ENCODE results near the gene IFT52. TPM values are rescaled to one million over a fixed set of nuclear protein-coding genes. Genes with fewer than 3 reads are reported as not detected.
"Not testable (repeated sequence)": the region's sequence is repeated elsewhere in the genome, so short reads cannot be mapped to it uniquely, and the experiment has no call there.

Gene IFT52
- total RNA-seq, 2 experiments from 2014 or later, result 14.4 to 16.6 TPM

DNA sequence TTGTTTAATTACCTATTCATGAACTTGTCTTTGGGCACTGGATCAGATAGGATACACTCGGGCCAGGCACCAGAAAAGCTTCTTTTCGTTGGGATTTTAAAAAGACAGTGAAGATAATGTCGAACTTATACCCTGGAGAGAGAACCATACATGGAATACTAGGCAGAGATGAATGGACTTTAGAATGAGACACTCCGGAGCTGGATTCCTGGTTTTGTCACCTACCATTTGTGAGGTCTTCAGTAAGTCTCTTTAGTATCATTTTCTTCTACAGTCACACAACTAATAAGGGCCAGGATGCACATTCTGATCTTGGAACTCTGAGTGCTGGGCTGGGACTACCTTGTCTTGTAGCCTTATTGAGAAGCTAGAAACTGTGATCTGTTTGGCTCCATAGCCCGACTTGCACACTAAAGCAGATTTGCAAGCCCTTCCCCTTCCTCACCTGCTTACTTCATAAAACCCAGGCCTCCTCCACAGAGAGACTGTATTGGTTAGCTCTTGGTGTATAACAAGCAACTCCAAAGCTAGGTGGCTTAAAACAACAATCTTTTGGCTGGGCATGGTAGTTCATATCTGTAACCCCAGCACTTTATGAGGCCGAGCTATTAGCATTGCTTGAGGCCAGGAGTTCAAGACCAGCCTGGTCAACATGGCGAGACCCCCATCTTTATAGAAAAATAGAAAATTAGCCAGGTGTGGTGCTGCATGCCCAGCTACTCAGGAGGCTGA is 7.4 kb upstream of the IFT52 start:
- Mint-ChIP-seq H3K4me1 (no peaks in the 10 kb centered on the region), H3K27ac (no peak overlapping the region), H3K27me3 (no peaks in the 10 kb centered on the region), H3K36me3 (no peaks in the 10 kb centered on the region), H3K4me3 (no peak overlapping the region), H3K9me3 (no peaks in the 10 kb centered on the region)
- no peak for DNase-seq

DNA sequence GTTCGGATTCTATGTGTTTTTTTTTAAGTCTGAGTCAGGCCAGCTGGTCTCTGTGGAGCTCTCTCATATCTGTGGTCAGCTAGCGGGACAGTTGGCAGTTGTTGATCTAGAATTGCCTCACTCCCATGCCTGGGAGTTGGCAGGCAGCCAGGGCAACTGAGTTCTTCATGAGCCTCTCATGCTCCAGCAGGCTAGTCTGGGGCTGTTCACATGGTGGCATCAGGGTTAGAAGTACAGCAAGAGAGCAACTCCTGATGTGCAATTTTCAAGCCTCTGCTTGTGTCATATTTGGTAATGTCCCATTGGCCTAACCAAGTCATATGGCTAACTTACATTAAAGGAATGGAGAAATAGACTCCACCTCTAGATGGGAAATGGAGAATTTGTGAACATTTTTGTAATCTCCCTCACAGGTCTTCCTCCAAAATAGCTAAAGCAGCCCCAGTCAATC is 6.7 kb upstream of the IFT52 start:
- Mint-ChIP-seq H3K4me3 (no peak overlapping the region), H3K4me1 (no peaks in the 10 kb centered on the region), H3K36me3 (no peaks in the 10 kb centered on the region), H3K9me3 (no peaks in the 10 kb centered on the region), H3K27me3 (no peaks in the 10 kb centered on the region), H3K27ac (no peak overlapping the region)
- no peak for DNase-seq

- DNase-seq, result no peak
- H3K27me3 Mint-ChIP-seq, result no peaks in the 10 kb centered on the region
- H3K4me3 Mint-ChIP-seq, result no peak overlapping the region
- no peaks in the 10 kb centered on the region for H3K9me3 Mint-ChIP-seq
- no peak overlapping the region for H3K27ac Mint-ChIP-seq
- H3K4me1 Mint-ChIP-seq, result peaks cover under 1% of the 10 kb centered on the region
- no peaks in the 10 kb centered on the region for H3K36me3 Mint-ChIP-seq
These were observed 6.1 kb upstream of the IFT52 start for GRCh38 chr20:43584448-43585136.

- Mint-ChIP-seq H3K4me3 (no peak overlapping the region), H3K4me1 (peaks cover 9% of the 10 kb centered on the region), H3K36me3 (no peaks in the 10 kb centered on the region), H3K9me3 (no peaks in the 10 kb centered on the region), H3K27me3 (no peaks in the 10 kb centered on the region), H3K27ac (no peak overlapping the region)
- DNase-seq, result no peak
These were observed 4.1 kb upstream of the IFT52 start for GRCh38 chr20:43586641-43587040.

DNA sequence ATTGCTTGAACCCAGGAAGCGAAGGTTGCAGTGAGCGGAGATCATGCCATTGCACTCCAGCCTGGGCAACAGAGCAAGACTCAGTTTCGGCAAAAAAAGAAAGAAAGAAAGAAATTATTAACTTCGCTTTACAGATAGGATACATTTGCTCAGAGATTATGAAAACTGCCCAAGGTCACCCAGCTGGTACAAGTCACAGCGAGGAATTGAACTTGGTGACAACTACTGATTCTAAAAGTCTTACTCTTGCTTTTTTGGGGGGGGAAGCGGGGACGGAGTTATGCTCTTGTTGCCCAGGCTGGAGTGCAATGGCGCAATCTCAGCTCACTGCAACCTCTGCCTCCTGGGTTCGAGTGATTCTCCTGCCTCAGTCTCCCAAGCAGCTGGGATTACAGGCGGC is 2.2 kb upstream of the IFT52 start:
- H3K9me3 Mint-ChIP-seq, H3K36me3 Mint-ChIP-seq, H3K27ac Mint-ChIP-seq, H3K4me3 Mint-ChIP-seq, DNase-seq, H3K27me3 Mint-ChIP-seq: not testable (repeated sequence)
- peaks cover 12% of the 10 kb centered on the region for H3K4me1 Mint-ChIP-seq

- Mint-ChIP-seq H3K36me3 (peaks cover 2% of the 10 kb centered on the region), H3K27me3 (no peaks in the 10 kb centered on the region), H3K27ac (peak overlapping the region; percentile 94), H3K4me1 (peaks cover 12% of the 10 kb centered on the region), H3K4me3 (peak overlapping the region; percentile 87), H3K9me3 (no peaks in the 10 kb centered on the region)
- peak; percentile 26 for DNase-seq
These were observed 723 bp upstream of the IFT52 start for GRCh38 chr20:43590036-43590391.

DNA sequence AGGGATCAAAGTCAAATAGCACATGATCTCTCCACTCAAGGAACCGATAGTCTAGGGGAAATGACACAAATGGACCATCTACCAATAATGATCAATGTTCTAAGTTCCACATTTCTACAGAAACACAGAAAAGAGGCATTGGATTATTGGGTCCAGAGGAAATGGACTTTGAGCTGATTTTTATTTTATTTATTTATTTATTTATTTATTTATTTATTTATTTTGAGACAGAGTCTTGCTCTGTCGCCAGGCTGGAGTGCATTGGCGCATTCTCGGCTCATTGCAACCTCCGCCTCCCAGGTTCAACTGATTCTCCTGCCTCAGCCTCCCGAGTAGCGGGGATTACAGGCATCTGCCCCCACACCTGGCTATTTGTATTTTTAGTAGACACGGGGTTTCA is 11.2 kb downstream of the IFT52 start:
- H3K27me3 Mint-ChIP-seq, H3K27ac Mint-ChIP-seq, H3K9me3 Mint-ChIP-seq, H3K36me3 Mint-ChIP-seq, DNase-seq, H3K4me3 Mint-ChIP-seq, H3K4me1 Mint-ChIP-seq: not testable (repeated sequence)

DNA sequence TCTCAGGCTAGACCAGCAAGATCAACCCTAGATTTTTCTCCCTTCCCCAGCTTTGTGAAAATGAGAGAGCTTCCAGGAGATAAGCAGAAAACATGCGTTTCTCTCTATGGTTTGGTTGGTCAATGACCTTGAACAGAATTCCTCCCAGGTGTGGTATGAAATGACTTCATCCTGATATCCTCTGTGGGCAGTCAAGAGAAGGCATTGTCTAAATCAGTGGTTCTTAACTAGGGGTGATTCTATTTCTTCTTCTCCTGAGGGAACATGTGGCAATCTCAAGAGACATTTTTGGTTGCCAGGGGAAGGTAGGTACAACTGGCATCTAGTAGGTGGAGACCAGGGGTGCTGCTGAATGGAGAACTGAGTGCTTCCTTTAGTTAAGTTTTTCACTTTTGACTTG is 12.4 kb downstream of the IFT52 start:
- Mint-ChIP-seq H3K36me3 (peaks cover 5% of the 10 kb centered on the region), H3K9me3 (no peaks in the 10 kb centered on the region), H3K4me3 (no peak overlapping the region), H3K4me1 (no peaks in the 10 kb centered on the region), H3K27me3 (no peaks in the 10 kb centered on the region), H3K27ac (no peak overlapping the region)
- DNase-seq, result no peak

DNA sequence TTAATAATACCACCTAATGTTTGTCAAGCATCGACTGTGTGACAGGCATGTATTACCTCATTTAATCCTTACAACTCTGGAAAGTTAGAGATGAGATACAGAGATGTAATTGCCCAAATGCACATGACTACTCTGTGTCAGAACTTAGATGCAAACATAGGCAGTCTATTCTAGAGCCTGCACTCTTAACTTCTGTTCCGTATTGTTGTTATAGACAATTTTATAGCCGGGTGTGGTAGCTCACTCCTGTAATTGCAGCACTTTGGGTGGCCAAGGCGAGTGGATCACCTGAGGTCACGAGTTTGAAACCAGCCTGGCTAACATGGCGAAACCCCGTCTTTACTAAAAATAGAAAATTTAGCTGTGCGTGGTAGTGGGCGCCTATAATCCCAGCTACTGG is 15.0 kb downstream of the IFT52 start:
- Mint-ChIP-seq H3K27ac (no peak overlapping the region), H3K27me3 (no peaks in the 10 kb centered on the region), H3K4me3 (no peak overlapping the region), H3K36me3 (no peaks in the 10 kb centered on the region), H3K4me1 (no peaks in the 10 kb centered on the region), H3K9me3 (no peaks in the 10 kb centered on the region)
- no peak for DNase-seq

DNA sequence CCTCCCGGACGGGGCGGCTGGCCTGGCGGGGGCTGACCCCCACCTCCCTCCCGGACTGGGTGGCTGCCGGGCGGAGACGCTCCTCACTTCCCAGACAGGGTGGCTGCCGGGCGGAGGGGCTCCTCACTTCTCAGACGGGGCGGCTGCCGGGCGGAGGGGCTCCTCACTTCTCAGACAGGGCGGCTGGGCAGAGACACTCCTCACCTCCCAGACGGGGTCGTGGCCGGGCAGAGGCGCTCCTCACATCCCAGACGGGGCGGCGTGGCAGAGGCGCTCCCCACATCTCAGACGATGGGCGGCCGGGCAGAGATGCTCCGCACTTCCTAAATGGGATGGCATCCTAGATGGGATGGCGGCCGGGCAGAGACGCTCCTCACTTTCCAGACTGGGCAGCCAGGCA is 16.5 kb downstream of the IFT52 start:
- H3K4me3 Mint-ChIP-seq, H3K36me3 Mint-ChIP-seq, H3K9me3 Mint-ChIP-seq, H3K4me1 Mint-ChIP-seq, H3K27ac Mint-ChIP-seq, H3K27me3 Mint-ChIP-seq, DNase-seq: not testable (repeated sequence)

DNA sequence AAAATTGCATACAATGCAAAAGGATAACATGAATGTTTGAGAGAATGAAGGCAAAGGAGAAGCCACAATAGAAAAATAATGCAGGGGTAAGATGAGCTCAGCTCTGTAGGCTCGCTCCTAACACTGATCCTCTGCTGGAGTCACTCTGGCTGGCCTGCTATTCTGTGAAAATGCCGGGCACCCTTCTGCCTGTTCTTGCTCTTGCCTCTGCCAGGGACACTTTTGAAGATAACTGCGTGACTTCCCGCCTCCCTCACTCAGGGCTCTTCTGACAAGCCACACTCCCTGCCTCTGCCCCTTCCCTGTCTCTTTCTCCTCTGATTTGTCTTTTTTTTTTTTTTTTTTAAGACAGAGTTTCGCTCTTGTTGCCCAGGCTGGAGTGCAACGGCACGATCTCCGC is 40.9 kb downstream of the IFT52 start:
- Mint-ChIP-seq H3K36me3 (peaks cover 6% of the 10 kb centered on the region), H3K27ac (no peak overlapping the region), H3K9me3 (no peaks in the 10 kb centered on the region), H3K27me3 (no peaks in the 10 kb centered on the region), H3K4me3 (no peak overlapping the region), H3K4me1 (no peaks in the 10 kb centered on the region)
- DNase-seq, result no peak

GRCh38 chr20:43636429-43636828 is 45.7 kb downstream of the IFT52 start:
- H3K4me3 Mint-ChIP-seq, result no peak overlapping the region
- H3K4me1 Mint-ChIP-seq, result no peaks in the 10 kb centered on the region
- H3K27ac Mint-ChIP-seq, result no peak overlapping the region
- no peaks in the 10 kb centered on the region for H3K9me3 Mint-ChIP-seq
- no peak for DNase-seq
- no peaks in the 10 kb centered on the region for H3K27me3 Mint-ChIP-seq
- H3K36me3 Mint-ChIP-seq, result peaks cover 10% of the 10 kb centered on the region

DNA sequence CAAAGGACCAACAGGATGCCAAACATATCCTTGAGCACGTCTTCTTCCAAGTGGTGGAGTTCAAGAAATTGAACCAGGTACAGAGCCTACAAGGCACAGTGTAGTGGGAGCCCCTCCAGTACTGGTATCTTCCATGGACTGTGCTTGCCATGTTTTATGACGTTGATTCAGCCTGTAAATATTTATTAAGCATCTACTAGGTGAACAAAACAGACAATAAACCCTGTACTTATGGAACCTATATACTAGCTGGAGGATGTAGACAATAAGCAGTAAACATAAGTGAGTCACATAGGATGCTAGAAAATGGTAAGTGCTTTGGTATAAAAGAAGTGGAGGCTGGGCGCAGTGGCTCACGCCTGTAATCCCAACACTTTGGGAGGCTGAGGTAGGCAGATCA is 51.8 kb downstream of the IFT52 start:
- no peak for DNase-seq
- Mint-ChIP-seq H3K27ac (no peak overlapping the region), H3K36me3 (peaks cover 16% of the 10 kb centered on the region), H3K27me3 (no peaks in the 10 kb centered on the region), H3K4me3 (no peak overlapping the region), H3K4me1 (no peaks in the 10 kb centered on the region), H3K9me3 (no peaks in the 10 kb centered on the region)

DNA sequence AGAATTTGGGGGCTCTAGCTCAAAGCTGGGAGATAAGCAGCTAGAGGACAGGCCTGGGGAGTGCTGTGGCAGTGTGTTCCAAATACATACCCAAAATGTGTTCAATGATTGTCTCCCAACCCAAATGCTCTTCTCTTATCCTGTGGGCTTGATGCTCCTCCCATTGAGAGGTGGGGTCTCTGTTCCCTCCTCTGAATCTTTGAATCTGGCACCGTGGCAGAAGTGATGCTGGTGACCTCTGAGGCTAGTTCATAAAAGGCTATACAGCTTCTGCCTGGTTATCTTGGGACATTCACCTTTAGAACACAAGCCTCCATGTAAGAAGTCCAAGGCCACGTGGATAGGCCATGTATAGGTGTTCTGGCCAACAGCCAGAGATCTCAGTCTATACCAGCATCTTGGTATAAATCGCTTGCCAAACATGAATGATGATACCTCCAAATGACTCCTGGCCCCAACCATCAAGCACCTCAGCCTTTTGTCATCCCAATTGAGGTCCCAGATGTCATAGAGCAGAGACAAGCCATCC is 60.3 kb downstream of the IFT52 start:
- Mint-ChIP-seq H3K4me3 (no peak overlapping the region), H3K4me1 (peaks cover 3% of the 10 kb centered on the region), H3K36me3 (peaks cover 6% of the 10 kb centered on the region), H3K27ac (no peak overlapping the region), H3K27me3 (no peaks in the 10 kb centered on the region), H3K9me3 (no peaks in the 10 kb centered on the region)
- DNase-seq, result no peak

DNA sequence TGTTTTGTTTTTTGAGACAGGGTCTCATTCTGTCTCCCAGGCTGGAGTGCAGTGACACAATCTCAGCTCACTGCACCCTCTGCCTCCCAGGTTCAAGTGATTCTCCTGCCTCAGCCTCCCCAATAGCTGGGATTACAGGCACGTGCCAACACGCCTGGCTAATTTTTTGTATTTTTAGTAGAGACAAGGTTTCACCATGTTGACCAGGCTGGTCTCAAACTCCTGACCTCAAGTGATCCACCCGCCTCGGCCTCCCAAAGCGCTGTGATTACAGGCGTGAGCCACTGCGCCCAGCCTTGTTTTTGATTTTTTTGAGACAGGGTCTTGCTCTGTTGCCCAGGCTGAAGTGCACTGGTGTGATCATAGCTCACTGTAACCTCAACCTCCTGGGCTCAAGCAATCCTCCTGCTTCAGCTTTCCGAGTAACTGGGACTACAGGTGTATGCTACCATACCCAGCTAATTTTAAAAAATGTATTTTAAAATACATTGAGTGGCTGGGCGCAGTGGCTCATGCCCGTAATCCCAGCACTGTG is 61.0 kb downstream of the IFT52 start:
- H3K4me3 Mint-ChIP-seq, H3K27ac Mint-ChIP-seq, H3K36me3 Mint-ChIP-seq, H3K9me3 Mint-ChIP-seq, H3K4me1 Mint-ChIP-seq, H3K27me3 Mint-ChIP-seq, DNase-seq: not testable (repeated sequence)

GRCh38 chr20:43653966-43654365 is 63.2 kb downstream of the IFT52 start:
- no peak overlapping the region for H3K27ac Mint-ChIP-seq

More at GRCh38 chr20:43653966-43654365, 63.2 kb downstream of the IFT52 start:
- Mint-ChIP-seq H3K9me3 (no peaks in the 10 kb centered on the region), H3K4me1 (peaks cover 9% of the 10 kb centered on the region), H3K27me3 (no peaks in the 10 kb centered on the region), H3K36me3 (no peaks in the 10 kb centered on the region), H3K4me3 (no peak overlapping the region)
- no peak for DNase-seq

All from activated naive CD8-positive, alpha-beta T cell treated with anti-CD3 and anti-CD28 coated beads for 36 hours (primary cell).